ENCODE results near the gene TAMALIN.

- TF ChIP-seq POLR2A (IDR thresholded peaks at IDR 0.05) (no peak), POLR2AphosphoS5 (IDR thresholded peaks at IDR 0.05) (no peak), CTCF (IDR thresholded peaks at IDR 0.05) (no peak)
Measured at GRCh38 chr12:52003591-52003990, 3.2 kb upstream of the TAMALIN start.

Data from gastroesophageal sphincter (tissue), 3 donors.